ENCODE measurements around the gene NAV1.

GRCh38 chr1:201499191-201499590 is 39.7 kb upstream of the NAV1 start:
- TF ChIP-seq POLR2A (IDR thresholded peaks at IDR 0.05; ENCODE audit: low read length) (no peak), GATA1 (IDR thresholded peaks at IDR 0.05; ENCODE audit: low read depth, low read length) (no peak)
